GM19238 (cell line): ENCODE data around the gene LFNG.

Experiments used
- DNase-seq: peaks from one replicate; pipeline ENCODE4 v3.0.0; 2011; ENCODE audit warnings: low spot score; ENCODE audit not compliant: insufficient read length

The LFNG gene

DNA sequence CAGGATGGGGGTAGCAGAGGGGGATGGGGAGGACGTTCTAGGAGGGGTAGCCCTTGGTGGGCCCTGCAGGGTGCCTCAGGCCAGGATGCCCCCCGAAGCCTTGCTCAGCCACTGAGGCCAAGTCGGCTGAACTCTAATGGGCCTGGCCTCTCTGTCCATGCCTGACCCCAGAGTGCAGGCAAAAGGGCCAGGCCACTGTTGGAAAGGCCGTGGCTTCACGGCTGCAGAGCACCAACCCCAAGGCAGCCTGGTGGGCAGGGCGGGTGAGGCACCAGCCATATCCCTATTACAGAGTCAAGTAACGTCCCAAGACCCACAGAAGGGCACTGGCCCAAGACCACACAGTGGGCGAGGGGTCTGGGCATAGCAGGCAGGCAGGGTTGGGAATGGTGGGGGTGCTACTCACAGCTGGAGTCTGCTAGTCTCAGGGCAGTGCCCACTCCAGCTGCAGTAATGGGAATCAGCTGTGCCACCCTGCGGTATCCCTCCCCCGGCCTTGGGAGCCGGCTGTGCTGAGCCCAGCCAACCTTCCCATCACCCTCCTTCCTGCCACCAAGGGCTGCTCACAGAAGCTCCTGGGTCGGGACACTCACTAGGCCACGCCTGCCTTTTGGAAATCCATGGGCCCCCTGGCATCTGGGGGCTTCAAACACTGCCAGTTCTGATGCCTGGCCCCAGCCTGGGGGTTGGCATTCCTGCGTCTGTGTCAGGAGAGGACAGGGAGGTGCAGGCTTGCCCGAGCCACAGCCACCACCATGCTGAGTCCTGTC is 4.0 kb upstream of the LFNG start:
- no peak for DNase-seq

DNA sequence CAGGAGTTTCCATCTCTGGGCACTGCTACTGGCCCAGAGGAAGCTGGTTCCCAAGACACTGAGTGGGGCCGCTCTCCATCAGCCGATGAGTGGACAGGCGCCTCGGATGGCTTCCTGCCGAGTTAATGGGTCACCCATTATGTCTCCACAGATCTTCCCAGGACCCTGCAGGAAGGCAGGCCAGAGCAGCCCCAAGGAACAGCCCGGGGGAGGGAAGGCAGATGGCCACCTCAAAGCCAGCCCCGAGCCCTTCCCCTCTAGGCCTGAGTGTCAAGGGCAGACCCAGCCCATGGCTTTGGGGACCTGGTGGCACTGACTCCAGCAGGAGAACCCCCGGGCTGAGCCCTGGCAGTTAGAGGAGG is 3.4 kb upstream of the LFNG start:
- DNase-seq = no peak

DNA sequence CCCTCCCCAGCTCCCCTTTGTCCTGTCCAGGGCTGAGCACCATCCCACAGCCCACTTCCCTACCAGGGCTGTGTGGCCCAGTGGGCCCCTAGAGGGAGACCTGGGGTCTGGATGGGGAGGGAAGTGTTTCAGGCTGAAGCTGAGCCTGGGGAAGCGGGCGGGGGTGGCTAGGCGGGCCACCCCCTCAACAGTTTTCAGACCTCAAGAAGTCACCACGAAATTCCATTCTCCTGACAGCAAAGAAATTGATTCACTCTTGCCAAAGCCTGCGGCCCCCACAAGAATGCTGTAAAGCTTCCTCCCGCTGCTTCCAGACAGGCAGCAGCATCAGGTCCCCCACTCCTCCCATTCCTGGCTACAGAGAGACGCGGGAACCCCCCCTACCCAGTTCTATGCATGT is 2.5 kb upstream of the LFNG start:
- DNase-seq = no peak

DNA sequence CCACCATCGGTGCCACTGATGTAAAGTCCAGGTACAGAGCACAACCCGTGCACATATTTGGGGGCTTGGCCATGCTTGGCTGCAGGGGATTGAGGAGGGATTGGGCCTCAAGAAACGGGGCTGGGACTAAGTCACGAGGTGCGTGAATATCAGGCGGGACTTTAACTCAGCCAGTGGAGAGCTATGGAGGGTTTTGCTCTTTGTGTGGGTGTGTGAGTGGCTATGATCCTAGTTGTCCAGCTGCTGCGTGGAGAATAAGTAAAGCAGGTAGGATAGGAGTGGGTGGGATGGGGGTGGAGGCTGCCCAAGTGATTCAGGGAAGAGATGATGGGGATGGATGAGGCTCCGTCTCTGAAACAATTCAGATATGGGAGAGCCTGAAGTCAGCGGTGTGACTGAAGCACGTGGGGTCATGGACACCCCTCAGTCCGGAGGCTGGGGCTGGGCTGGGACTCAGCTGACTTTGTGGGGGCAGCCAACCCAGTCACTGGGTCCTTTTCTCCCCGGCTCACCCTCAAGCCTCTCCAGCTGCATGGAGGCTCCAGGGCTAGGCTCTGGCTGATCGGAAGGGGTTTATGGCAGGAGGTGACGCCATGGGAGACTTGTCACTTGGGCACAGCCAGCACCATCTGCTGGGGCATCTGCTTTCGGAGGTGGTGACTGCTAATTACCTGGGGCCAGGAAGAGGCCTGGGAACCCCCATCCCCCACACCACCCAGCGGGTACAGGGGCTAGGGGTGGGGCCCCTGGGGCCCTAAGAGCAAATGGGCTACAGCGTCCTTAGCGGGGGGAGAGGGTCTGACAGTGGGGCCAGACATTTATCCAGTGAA is 1.7 kb upstream of the LFNG start:
- no peak for DNase-seq

DNA sequence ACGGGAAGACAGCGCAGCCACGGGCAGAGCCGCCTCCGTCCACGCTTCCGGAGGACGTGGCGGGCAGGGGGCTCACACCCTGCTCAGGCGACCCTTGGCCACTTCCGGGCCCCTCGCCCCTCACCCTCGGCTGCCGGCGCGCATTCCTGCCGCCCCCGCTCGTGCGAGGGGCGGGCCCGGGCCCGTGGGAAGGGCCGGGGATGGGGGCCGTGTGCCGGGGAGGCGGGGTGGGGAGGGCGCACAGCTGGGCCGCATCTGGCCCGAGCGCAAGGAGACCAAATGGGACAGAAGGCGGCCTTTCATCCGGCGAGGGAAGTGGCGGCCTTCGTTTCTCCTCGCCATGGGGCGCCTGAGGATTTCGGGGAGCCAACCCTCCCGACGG is 846 bp upstream of the LFNG start:
- no peak for DNase-seq

DNA sequence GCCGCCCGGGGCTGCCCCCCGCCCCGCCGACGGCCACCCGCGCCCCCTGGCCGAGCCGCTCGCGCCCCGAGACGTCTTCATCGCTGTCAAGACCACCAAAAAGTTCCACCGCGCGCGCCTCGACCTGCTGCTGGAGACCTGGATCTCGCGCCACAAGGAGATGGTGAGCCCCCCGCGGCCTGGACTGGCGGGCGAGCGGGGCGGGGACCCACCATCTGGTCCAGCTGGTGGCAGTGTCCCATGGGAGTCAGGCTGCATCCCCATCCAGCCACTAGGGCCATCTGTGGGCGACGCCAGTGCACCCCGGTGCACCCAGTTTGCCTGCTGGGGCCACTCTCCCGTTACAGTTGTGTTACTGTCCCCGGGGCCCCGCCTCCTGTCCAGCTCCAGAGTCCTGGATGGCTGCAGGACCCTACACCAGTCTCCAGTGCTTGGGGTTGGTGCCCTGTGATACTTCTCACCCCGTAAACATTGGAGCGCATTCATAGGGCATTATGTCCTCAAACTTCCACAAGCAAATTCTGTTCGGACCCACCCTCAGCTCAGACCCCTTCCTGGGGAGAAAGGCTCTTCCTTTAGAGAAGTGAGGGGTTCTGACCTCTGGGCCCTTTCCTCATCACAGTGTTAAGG is 672 bp downstream of the LFNG start:
- no peak for DNase-seq

DNA sequence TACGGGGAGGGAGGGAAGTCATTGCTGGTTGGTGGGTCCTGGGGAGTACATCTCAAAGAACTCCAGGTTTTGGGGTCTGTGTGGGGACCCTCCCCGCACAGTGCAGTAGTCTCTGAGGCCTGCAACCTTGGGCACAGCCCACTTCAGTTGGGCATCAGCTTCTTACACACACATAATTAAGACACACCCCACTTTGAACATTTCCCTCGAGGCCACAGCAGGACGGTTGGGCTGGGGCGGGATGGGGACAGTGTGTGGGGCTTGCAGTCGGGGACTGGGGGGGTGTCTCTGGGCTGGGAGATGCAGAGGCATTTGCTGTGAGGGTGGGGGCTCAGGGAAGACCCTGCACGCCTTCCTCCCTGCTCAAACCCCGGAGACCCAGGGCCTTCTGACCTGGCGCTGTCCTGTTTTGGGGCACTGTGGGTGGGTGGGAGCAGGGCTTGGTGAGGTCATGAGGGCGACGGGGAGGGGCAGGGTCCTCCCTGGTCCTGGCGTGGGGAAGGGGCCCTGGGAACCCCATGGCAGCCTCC is 1.3 kb downstream of the LFNG start:
- no peak for DNase-seq

DNA sequence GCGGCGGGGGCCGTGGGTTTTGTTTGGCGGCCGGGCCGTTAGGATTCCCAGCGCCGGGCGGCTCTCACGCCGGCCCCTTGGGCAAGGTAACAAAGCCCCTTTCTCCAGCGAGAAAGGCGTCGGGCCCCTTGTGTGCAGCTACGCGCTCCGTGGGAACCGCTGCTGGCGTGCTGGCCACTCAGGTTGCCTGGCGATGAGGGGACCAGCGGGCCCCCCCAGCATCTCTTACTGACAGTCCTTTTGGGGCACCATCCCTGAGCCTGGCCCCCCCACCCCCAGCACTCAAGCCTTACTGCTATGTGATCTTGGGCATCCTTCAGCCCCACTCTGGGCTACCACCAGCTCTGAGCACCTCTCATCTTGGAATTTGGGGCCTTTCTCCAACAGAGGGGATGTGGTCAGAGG is 1.8 kb downstream of the LFNG start:
- no peak for DNase-seq

DNA sequence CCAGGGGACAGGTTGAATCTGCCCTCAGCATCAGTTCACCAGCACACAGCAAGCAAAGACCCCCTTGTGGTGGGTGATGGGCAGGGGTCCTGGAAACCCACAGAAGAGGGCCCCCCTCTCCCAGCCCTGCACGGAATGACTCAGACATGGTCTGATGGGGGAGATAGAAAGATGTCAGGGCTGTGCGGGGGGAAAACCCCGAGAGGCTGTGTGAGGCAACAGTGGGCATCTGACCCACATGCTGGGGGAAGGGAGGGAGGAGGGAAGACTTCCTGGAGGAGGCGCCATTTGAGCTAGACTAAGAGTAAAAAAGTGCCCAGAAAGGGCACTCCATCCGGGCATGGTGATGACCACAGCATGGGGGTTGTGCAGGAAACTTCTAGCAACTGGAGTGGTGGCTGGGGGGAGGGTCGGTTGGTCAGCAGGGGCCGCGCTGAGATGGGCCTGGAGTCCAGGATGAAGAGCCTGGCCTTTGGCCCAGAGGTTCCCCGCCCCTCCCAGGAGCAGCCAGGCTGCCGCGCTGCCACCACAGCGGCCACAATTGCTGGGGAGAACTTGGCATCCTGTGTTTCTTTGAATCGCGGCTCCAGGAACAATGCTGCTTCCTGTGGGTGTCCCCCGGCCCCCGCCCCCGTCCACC is 2.5 kb downstream of the LFNG start:
- DNase-seq = no peak

DNA sequence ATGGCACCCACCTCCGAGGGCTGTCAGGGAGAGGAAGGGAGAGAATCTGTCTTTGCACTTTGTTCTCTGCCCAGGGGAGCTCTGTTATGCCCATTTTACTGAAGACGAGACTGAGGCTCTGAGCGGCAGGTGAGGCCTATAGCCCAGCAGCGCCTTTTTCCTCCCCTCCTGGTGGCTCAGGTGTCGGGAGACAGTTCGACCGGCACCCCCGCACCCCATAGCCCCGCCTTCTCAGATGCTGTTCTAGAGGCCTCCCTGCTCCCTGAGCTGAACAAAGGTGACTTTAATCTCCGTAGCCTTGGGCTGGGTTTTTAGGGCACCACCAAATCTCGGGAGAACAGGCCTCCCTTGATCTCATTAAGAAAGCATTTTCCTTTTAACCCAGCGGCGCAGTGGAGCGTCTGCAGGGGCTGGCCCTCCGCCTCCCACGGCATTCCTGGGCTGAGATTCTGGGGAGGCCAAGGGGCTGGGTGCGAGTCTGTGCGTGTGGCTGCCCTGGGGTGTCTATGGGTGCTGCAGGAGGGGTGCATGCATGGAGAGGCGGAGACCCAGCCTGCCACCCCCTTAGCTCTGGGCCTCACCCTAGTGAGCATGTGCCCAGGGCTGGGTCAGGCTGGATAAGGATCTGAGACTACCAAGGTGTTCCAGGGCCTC is 3.3 kb downstream of the LFNG start:
- DNase-seq = no peak

DNA sequence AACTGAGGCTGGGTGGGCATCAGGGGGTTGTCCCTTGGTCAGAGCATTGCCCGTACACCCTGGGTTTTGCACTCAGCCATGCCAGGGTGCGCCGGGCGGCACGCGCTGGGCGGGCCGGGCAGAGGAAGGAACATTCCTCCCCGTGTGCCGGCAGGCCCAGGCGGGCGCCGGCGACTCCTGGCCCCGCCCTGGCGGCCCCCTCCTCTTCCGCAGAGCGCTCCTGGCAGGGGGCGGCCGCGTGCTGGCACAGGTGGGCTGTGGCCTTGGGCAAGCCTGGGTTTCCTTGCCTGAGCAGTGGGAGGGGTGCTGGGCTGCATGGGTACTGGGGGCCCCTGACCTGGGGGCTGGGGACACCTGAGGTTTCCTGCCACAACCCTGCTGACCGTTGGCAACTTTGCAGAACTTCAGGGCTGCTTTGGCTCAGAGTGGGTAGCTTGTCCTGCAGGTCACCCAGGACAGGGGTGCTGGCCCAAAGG is 3.9 kb downstream of the LFNG start:
- DNase-seq = no peak

DNA sequence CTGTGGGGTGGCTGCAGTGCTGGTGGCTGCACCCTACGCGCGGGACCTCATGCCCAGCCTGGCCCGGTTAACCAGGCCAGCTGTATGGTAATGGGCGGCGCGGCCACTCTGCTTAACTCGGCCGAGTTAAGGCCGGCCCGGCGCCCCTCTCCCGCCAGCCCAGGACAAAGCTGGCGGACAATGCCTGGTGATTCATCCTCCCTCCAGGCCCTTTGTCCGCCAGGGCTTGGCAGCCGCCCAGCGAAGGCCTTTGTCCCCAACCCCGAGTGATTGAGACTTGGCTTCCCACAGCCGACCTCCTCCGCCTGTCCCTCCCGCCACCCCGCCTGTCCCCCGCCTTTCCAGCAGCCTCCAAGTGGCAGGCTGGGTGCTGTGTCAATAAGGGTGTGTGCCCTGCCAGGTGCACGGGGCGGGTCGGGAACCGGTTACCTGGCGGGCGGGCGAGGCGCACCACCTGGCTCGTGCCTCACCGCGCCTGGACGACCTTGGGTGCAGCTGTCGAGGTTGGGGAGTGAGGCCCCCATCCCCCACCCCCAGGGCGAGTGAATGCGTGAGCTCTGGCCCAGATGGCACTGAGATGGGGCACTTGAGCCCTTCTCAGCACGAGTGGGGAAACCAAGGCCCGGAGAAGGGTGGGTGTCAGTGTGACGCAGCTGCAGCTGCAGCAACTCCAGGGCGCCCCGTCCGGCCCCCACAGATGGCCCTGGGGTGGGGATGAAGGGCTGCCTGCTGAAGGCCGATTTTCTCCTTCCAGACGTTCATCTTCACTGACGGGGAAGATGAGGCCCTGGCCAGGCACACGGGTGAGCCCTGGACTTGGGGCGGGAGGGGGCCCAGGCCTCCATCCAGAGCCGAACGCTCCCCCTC is 4.6 kb downstream of the LFNG start:
- no peak for DNase-seq

DNA sequence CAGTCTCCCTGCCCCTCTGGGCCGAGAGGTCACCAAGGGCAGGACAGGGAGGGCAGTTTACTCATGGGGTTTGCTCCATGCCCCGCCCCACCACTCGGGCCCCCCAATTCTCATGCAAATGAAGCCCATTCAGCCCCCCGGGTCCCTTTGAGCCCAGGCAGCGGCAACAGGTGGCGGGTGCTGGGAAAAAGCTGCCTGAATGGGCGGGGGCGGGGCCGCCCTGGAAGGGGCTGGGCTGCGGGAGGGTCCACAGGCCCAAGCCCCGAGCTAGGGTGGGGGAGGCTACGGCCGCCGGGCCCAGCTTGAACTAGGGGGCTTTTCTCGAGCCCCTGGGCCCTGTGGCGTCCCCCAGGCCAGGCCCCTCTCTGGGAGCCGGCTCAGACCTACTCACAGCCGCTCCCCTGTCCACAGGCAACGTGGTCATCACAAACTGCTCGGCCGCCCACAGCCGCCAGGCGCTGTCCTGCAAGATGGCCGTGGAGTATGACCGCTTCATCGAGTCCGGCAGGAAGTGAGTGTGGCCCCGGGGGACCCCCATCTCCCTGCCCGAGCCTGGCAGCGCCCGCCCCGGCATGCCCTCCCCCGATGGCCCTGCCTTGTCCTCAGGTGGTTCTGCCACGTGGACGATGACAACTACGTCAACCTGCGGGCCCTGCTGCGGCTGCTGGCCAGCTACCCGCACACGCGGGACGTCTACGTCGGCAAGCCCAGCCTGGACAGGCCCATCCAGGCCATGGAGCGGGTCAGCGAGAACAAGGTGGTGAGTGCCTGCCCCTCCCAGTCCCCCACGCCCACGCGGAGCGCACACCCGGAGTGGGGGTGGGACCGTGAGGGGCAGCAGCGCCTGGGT is 5.5 kb downstream of the LFNG start:
- no peak for DNase-seq

DNA sequence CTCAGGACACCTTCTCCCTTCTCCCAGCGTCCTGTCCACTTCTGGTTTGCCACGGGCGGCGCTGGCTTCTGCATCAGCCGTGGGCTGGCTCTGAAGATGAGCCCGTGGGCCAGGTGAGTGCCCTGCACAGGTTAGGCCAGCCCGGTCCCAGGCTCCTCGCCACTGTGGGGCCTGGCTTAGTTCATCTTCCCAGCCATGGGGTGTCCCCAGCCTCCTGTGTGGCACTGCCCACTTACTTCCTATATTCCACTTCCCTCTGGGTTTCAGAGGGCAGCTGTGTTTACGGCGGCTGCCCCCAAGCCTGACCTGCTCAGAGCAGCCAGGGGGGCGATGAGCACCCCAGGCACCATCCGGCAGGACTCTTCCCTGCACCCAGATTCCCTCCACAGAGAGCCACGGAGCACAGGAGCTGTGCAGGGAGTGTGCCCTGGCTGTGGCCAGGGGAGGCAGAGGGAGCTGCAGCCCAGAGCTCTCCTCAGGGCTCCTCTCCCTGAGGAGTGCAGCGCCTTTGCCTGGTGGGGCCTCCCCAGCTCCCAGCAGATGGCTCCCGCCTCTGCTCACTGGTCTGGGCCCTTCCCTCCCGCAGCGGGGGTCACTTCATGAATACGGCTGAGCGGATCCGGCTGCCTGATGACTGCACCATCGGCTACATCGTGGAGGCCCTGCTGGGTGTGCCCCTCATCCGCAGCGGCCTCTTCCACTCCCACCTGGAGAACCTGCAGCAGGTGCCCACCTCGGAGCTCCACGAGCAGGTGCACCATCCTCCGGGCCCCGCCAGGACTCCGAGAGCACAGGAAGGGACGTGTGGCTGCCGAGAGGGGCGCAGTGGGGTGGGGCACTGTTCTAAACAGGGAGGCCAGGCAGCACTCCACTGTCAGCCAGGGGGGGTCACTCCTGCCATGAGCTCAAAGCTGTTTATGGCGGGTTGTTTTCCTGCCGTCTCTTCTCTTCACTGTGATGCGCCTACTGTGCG is 6.4 kb downstream of the LFNG start:
- no peak for DNase-seq

DNA sequence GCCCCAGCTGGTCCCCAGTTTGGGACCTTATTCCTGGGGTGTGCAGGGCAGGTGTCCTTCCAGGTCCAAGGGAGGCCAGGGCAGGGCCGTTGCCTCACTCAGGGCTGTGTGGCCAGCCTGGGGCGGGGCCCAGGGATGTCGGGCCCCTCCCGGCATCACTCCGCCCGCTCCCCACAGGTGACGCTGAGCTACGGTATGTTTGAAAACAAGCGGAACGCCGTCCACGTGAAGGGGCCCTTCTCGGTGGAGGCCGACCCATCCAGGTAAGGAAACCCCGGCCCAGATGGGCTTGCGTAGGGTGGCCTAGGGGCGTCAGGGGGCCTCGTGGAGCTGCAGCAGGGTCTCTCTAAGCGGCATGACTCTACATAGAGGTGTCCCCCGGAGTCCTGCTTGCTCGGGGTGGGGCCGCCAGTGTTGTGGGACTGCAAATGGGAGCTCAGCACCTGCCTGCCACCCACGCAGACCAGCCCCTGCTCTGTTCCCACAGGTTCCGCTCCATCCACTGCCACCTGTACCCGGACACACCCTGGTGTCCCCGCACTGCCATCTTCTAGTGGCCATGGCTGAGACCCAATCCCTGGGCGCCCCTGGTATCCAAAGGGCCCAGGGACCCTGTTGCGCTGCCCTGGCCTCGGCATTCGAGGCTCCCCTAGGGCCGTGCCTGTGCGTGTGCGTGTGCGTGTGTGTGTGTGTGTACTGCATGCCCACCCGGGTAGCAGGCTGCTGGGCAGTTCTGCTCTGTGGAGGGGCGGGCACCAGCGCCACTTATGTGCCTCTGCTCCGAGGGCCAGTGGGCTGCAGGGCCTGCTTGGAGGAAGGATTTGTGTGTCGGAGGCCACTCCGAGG is 7.3 kb downstream of the LFNG start:
- no peak for DNase-seq

DNA sequence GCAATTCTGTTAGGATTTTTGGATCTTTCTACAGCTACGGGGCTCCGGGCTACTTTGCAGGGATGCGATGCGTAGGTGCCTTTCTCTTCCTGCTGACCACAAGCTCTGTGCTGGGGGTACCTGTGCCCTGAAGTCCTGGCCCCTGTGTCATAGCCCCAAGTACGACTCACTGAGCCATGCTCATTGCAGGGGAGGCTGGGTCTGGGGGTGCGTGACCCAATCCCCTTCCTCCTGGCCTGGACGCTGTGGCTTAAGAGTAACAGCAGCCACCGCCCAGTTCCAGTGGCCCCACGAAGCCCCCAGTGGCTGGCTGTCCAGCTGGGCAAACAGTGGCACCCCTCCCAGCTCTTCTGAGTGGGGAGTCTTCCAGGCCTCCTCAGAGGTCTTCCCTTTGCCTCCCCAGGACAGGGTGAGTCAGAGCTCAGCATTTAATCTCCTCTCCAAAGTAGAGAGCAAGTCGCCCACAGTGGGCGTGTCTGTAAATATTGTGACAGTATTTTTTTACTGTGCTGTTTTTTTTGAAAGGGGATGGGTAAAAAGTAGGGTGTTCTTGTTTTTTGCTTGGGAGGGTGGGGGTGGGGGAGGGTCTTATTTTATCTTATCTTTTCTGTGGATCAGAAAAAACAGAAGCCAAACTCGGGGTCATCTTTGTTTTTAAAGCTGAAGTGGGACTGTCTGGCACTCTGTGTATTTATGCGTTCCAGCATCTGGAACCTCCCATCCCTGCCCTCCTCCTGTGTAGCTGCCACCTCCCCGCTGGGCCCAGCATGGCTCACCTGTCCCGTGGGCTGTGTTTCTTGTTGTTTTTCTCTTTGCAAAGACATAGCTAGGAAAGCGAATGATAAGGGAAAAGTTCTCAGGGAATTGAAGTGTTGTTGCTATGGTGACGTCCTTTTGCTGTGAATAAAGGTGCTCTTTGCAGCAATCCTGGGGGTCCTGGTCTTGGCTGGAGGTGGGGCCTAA is 8.2 kb downstream of the LFNG start:
- DNase-seq = no peak
